Glomerular visceral epithelial cell (primary cell): ENCODE results near the gene DDX1.
A peak's percentile ranks its signal among the peaks of the same experiment; 100 is the strongest.

Experiments used
- DNase-seq: peaks from one replicate; pipeline ENCODE4 v3.0.0-alpha.2; 2016; ENCODE audit errors: extremely low spot score

DDX1 gene

GRCh38 chr2:15662579-15662978, 70.9 kb downstream of the DDX1 start:
- DNase-seq: no peak

GRCh38 chr2:15663802-15664201, 72.1 kb downstream of the DDX1 start:
- no peak for DNase-seq

GRCh38 chr2:15664273-15665066, 72.8 kb downstream of the DDX1 start:
- no peak for DNase-seq

- no peak for DNase-seq
Observed at GRCh38 chr2:15665067-15665942, 73.6 kb downstream of the DDX1 start.

- no peak for DNase-seq
Observed at GRCh38 chr2:15665943-15666460, 74.3 kb downstream of the DDX1 start.

- DNase-seq: no peak
Observed at GRCh38 chr2:15666861-15667808, 75.5 kb downstream of the DDX1 start.

GRCh38 chr2:15667809-15668556, 76.3 kb downstream of the DDX1 start:
- DNase-seq: peak; percentile 36

GRCh38 chr2:15668611-15669305, 77.1 kb downstream of the DDX1 start:
- DNase-seq: peak; percentile 50

- DNase-seq: no peak
Observed at GRCh38 chr2:15669375-15669910, 77.8 kb downstream of the DDX1 start.

- DNase-seq: no peak
Observed at GRCh38 chr2:15670469-15670868, 78.8 kb downstream of the DDX1 start.

- no peak for DNase-seq
Observed at GRCh38 chr2:15670981-15671380, 79.3 kb downstream of the DDX1 start.

- DNase-seq: no peak
Observed at GRCh38 chr2:15671409-15671808, 79.7 kb downstream of the DDX1 start.

- DNase-seq: no peak
Observed at GRCh38 chr2:15671842-15672815, 80.5 kb downstream of the DDX1 start.

GRCh38 chr2:15672961-15673918, 81.6 kb downstream of the DDX1 start:
- no peak for DNase-seq

- DNase-seq: peak; percentile 90
Observed at GRCh38 chr2:15673919-15674636, 82.4 kb downstream of the DDX1 start.

- peak; percentile 93 for DNase-seq
Observed at GRCh38 chr2:15674637-15675455, 83.2 kb downstream of the DDX1 start.
